GM19438 (cell line): ENCODE data around the gene CMTM1.

Source experiments
- ATAC-seq: cut with Tn5 transposase; IDR thresholded peaks from one replicate; pipeline ENCODE4 v1.9.1; 2021; ENCODE audit warnings: low read depth; ENCODE audit not compliant: unreplicated experiment

CMTM1 gene

GRCh38 chr16:66538910-66539309 is 27.3 kb upstream of the CMTM1 start:
- no peak for ATAC-seq

- ATAC-seq, result peak; percentile 94
These were observed 26.4 kb upstream of the CMTM1 start for GRCh38 chr16:66539623-66540469.

- no peak for ATAC-seq
These were observed 24.6 kb upstream of the CMTM1 start for GRCh38 chr16:66541388-66542355.

DNA sequence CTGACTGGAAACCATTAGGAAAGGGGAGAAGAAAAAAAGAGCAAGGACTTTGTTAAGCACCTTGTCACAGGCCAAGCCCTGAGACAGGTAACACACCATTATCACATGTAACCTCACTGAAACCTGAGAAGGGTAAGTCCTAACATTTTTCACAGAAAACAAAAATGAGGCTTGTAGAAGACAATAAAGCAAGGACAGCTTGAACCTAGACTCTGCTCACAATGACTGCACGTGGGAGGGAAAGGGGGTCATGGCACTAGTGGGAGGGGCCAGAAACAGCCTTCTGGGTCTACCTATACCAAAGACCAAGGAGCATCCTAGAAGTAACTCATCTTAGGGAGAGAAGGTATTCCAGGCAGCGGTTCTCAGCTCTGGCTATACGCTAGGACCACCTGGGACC is 23.8 kb upstream of the CMTM1 start:
- no peak for ATAC-seq

DNA sequence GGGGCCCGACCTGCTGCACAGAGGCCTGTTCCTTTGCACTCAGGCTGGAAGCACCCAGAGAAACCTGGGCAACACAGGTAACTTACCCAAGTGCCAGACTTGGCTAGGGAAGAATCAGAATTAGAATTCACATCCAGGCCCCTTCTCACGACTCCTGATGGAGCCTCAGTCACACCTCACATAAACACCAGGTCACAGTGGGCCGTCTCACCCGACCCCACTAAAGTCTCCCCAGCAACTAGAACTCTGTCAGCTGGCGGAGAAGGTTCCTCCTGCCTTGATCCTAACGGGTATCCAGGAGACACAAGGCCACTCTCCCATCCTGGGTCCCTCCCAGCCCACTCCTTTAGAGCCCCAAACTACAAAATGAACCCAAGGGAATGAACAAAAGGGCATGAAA is 22.7 kb upstream of the CMTM1 start:
- ATAC-seq, result no peak

DNA sequence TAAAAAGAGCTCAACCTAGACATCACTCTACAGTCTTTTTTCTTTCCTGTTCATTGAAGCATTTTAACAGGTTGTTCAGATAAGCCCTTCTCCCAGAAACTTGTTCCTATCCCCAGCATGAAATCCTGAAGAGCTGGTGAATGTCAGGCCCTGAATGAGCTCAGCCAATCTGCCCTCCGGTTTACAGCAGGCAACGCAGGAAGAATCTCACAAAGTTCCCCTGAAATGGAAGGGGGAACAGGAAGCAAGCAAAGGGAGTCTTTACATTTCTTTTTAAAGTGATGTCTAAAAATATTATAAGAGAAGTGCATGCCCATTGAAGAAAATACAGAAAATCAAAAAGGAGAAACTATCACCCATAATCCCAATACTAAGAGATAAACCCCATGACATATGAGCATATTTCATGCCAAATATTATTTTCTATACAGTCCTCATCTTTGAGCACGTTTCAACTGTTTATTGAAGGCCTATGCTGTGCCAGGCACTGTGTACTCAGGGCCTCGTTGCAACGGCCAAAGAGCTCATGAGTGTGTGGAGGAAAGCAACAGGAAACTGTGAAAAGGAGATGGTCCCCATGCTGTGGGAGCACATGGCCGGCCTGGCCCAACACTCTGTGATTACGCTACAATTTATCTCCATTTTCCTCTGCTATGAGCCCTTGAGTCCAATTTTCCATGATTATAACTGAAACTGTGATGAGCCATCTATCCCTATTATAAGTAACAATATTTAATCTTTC is 22.1 kb upstream of the CMTM1 start:
- ATAC-seq, result no peak

DNA sequence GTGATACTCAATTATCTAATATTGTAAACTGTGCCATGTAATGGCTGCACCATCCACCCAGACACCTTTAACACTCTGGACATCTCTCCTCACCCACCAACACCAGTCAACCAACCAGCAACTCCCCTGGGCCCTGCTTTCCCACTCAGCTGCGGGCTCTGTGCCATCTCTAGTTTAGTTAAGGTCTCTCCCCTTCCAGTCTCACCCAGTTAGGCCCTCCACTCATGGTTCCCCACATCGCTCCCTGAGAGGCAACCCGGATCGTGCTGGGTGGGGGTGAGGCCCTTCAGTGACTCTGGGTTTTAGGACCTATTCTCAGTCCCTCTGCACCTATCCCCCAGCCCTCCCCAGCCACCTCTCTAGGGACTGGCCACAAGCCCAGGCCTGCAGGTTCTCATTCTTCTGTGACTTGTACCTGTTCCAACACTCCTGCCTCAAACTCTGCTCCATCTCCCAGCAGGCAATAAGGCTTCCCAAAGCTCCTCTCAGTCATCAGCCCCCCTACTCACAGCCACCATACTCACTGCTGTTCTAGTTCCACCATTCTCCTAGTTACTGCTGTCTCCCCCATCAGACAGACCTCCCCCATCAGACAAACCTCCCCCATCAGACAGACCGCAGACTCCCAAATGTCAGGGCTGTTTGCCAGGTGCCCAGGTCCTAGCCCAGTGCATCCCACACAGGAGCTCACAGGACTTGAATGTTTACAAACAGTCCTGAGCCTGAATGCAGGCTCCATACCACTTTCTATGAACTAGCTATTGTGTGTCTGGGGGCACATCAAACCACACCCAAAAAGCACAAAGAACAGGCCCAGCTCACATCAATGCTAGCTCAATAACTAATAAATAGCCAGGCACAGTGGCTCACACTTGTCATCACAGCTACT is 18.9 kb upstream of the CMTM1 start:
- no peak for ATAC-seq

DNA sequence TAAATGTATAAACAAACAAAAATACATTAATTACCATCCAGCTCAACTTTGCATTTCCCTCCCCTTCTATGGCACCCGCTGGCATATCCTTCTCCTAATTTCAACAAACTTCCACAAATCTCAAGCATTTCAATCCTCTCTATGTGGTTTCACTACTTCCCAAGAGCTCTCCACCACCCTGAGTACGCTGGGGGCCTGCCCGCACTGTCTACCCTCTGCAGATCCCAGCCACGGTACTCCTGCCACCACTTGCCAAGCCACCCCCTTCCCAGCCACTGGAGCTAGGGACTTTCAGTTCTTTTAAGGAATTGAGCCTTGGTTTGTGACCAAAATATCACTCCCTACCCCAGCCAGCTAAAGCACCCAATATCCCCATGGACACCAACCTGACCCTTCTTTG is 18.2 kb upstream of the CMTM1 start:
- no peak for ATAC-seq

- no peak for ATAC-seq
These were observed 17.4 kb upstream of the CMTM1 start for GRCh38 chr16:66548868-66549267.

DNA sequence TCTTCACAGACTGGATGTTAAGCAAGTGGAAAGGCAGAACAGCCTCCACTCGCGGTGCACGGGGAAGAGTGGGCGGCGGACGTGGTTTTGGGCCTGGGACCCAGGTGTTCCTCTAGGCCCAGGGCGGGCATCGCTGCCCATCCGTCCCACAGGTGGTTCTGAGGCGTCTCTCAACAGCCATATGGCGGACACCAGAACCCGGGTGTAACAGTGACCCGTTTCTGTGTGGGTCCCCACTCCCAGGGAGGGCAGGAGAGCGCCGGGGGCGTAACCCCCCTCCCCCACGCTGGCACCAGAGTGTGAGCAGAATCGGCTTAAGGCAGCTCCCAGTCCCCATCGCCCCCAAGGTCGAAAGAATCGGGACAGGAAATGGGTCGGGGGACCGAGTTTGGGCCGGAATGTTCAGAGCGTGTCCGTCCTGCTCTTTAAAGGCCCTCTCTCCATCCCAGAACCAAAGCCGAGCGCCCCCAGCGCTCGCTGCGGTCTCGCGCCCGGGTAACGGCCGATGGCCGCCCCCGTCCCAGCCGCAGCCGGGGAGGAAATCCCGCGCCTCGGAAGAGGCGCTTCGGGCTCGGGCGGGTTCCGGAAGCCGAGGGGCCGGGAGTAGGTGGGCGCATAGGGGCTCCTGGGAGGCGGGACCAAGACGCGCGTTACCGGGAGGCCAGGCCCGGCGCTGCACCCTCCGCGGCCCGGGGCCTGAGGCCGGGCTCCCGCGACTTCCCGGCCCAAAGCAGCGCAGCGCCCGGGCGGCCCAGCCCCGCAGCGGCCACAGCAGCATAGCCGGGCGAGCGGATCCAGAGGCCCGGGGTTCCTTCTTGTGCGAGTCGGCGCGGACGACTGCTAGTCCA is 16.7 kb upstream of the CMTM1 start, which contains the start of gene TK2:
TSS of gene TK2 (minus strand) at position 839 of the 848 bp plus-strand sequence. CDS start at position 778, 61 bp downstream.
- ATAC-seq, result no peak

DNA sequence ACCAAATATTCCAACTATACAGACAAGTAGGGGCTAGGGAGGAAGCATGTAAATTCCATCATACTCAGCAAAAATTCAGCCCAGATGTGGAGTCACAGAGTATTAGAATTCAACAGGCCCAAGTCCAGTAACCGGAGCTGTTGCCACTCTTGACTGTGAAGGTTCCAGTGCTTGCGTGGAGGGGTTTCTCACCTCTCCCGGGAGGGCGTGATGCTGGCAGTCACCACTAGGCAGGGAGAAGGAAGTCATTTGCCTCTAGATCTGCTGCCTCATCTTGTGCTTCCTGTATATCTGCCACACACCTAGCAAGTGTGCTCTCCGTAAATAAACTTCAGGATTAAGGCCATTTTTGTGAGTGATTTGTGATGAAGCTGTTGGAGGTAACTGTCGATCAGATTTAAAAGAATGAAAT is 14.9 kb upstream of the CMTM1 start:
- no peak for ATAC-seq

- no peak for ATAC-seq
These were observed 14.4 kb upstream of the CMTM1 start for GRCh38 chr16:66551788-66552285.

- ATAC-seq, result peak; percentile 54
These were observed 13.7 kb upstream of the CMTM1 start, which contains the start of gene CKLF for GRCh38 chr16:66552286-66553177. Gene CKLF (plus strand): TSS chr16:66552576. CDS start chr16:66552716, 140 bp downstream.

DNA sequence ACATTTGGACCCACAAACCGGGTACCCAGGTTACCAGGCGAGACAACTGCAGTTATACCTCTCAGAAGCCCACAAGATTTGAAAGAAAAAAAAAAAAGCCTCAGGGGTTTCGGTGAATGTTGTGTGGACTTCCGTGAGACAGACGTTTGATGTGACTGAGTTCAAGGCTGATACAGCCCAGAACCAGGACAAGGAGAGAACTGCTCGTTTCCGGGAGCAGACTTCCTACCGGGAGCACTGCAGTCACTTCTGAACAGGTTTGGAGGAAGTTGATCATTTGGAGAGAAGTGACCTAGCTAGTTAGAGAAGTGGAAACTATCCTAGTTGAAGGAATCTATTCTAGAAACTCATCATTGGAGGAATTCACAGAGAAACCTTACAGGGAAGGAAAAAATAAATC is 13.0 kb upstream of the CMTM1 start:
- no peak for ATAC-seq

DNA sequence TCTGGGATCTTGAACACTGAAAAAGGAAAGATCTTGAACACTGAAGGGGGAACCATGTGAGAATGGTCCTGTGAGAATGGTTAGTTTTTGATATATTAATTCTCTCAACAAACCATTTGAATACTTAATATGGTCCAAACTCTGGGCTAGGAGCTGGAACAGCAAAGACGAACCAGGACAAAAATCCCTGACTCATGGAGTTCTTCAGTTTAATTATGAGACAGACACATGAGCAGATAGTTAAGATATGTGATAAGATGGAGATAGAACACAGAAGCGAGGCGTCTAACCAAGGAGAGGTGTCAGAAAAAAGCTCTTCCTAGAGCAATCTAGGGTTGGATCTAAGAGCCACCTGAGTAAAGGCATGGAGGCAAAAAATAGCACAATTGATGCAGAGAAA is 12.2 kb upstream of the CMTM1 start:
- no peak for ATAC-seq

- no peak for ATAC-seq
These were observed 11.7 kb upstream of the CMTM1 start for GRCh38 chr16:66554495-66554894.

- no peak for ATAC-seq
These were observed 6.1 kb upstream of the CMTM1 start for GRCh38 chr16:66560107-66560506.
